Stomach (tissue), 9 donors: ENCODE data around the gene KLRF1. TPM values are rescaled to one million over a fixed set of nuclear protein-coding genes. Genes with fewer than 3 reads are reported as not detected.

Experiments
- DNase-seq, 2 donors: peaks; one replicate each; pipeline versions ENCODE4 v3.0.0 to v3.0.0-alpha.2; 2013 to 2019
- H3K27ac ChIP-seq, 5 donors: fragments of 200-600 bp in 4 of 5; sonication (generic) in 4 of 5; one replicate each; pipeline ENCODE4 v1.5.1; 2013 to 2019; ENCODE audit warnings: mild to moderate bottlenecking in 1 of 5, moderate library complexity in 1 of 5
- H3K27me3 ChIP-seq, 3 donors: fragments of 200-600 bp; sonication (generic); one replicate each; pipeline ENCODE4 v1.5.1; 2017 to 2019; ENCODE audit warnings: mixed run types in 1 of 3
- H3K36me3 ChIP-seq, 4 donors: fragments of 200-600 bp; sonication (generic); 1 replicate in 3 of 4; 2 replicates in 1 of 4; pipeline ENCODE4 v1.5.1; 2016 to 2019
- H3K4me1 ChIP-seq, 4 donors: fragments of 200-600 bp; sonication (generic); one replicate each; pipeline ENCODE4 v1.5.1; 2016 to 2019
- H3K4me3 ChIP-seq, 4 donors: fragments of 200-600 bp; sonication (generic) in 3 of 4; one replicate each; pipeline ENCODE4 v1.5.1; 2016 to 2019; ENCODE audit warnings: mild to moderate bottlenecking in 1 of 4
- H3K9me3 ChIP-seq, 4 donors: fragments of 200-600 bp; sonication (generic); one replicate each; pipeline ENCODE4 v1.5.1; 2016 to 2019
- CTCF ChIP-seq, 7 experiments: fragments of 450-650 bp in 4 of 7; fragments of 200-600 bp in 3 of 7; sonication (generic) in 3 of 7; IDR thresholded peaks; one replicate each; pipeline ENCODE4 v1.5.1; 2016 to 2019; ENCODE audit warnings: antibody characterized with exemption in 7 of 7, control low read depth in 2 of 7, mild to moderate bottlenecking in 1 of 7
- EP300 ChIP-seq: sonication (generic); formaldehyde crosslinking; IDR thresholded peaks from one replicate; pipeline ENCODE4 v1.6.1; 2017; ENCODE audit warnings: antibody characterized with exemption
- POLR2A ChIP-seq, 4 donors: fragments of 450-650 bp; IDR thresholded peaks; one replicate each; pipeline ENCODE4 v1.6.1; 2016; ENCODE audit warnings: antibody characterized with exemption in 4 of 4, control low read depth in 2 of 4, mild to moderate bottlenecking in 1 of 4, moderate library complexity in 1 of 4
- POLR2AphosphoS5 ChIP-seq, 3 donors: sonication (generic); formaldehyde crosslinking; IDR thresholded peaks; one replicate each; pipeline ENCODE4 v1.6.1; 2016; ENCODE audit warnings: antibody characterized with exemption in 3 of 3
- WGBS, 5 donors: extraction: QIAGEN DNeasy Blood & Tissue Kit in 3 of 5; methylation state at CpG; one replicate each; pipeline versions ENCODE4 v1.1.5 to v1.1.7; 2013 to 2018; 5-methylcytosine and 5-hydroxymethylcytosine counted together
- intact Hi-C: fragments of 100-400 bp; cut with DNase I; formaldehyde crosslinking; loops from one replicate; pipeline ENCODE4 v1.15.1; 2023; ENCODE audit warnings: low total_unique reads
- polyA plus RNA-seq, 3 donors: library from polyadenylated mRNA; stranded (reverse); fragments of 200-250 nt; gene quantifications; one replicate each; pipeline ENCODE4 v1.2.3, GENCODE V29; 2013
- total RNA-seq, 5 donors: library from RNA; depleted of rRNA; stranded (reverse); fragments of >200 nt; gene quantifications; one replicate each; pipeline versions ENCODE4 v1.1.0 to v1.2.3, GENCODE V29; 2014 to 2016
- donor health status: healthy with polysubstance abuse.
- donor health status: Bipolar disorder and iron deficiency.
- donor health status: healthy.

KLRF1 gene
- total and polyA plus RNA-seq, 8 donors, result 0.78 to 4.5 (median 2.2) TPM; not detected in 3

- DNase-seq, result no peak
- 21 to 32% (median 29%) methylated on average over 4 of the region's 4 CpGs for WGBS, 5 donors
- Histone ChIP-seq H3K4me1 (peaks cover 0 to 5% (median 0%) of the 10 kb centered on the region in 4 donors), H3K27me3 (no peaks in the 10 kb centered on the region), H3K36me3 (no peaks in the 10 kb centered on the region), H3K27ac (peak overlapping the region in 4 of 5 donors; percentile 76 to 85 (median 84)), H3K9me3 (peaks cover 0 to 12% (median 0%) of the 10 kb centered on the region in 4 donors), H3K4me3 (peak overlapping the region; percentile 13 to 46 (median 40))
- TF ChIP-seq EP300 (no peak), CTCF (IDR thresholded peaks at IDR 0.05) (no peak), POLR2A (IDR thresholded peaks at IDR 0.05) (no peak), POLR2AphosphoS5 (IDR thresholded peaks at IDR 0.05) (no peak)
- intact Hi-C loops, result no loop called here
Measured at GRCh38 chr12:9867531-9867930, 40.2 kb downstream of the KLRF1 start.

GRCh38 chr12:9868311-9868801 is 41.1 kb downstream of the KLRF1 start:
- H3K4me3 ChIP-seq, result peak overlapping the region; percentile 38 to 46 (median 40)
- no peak for DNase-seq
- 47 to 69% (median 63%) methylated on average over 11 of the region's 11 CpGs for WGBS, 5 donors
- H3K36me3 ChIP-seq, result no peaks in the 10 kb centered on the region
- H3K4me1 ChIP-seq, result peaks cover 0 to 5% (median 0%) of the 10 kb centered on the region in 4 donors
- no peak for TF ChIP-seq EP300
- no peak for TF ChIP-seq POLR2AphosphoS5 (IDR thresholded peaks at IDR 0.05)
- no peak for TF ChIP-seq CTCF (IDR thresholded peaks at IDR 0.05)
- no peak for TF ChIP-seq POLR2A (IDR thresholded peaks at IDR 0.05)
- H3K9me3 ChIP-seq, result peaks cover 0 to 9% (median 0%) of the 10 kb centered on the region in 4 donors
- intact Hi-C loops, result no loop called here
- H3K27ac ChIP-seq, result peak overlapping the region in 4 of 5 donors; percentile 76 to 85 (median 84)
- no peaks in the 10 kb centered on the region for H3K27me3 ChIP-seq

GRCh38 chr12:9868951-9869306 is 41.6 kb downstream of the KLRF1 start:
- no peak for TF ChIP-seq CTCF (IDR thresholded peaks at IDR 0.05)
- TF ChIP-seq POLR2A (IDR thresholded peaks at IDR 0.05), result no peak
- no peak for TF ChIP-seq POLR2AphosphoS5 (IDR thresholded peaks at IDR 0.05)
- TF ChIP-seq EP300, result no peak
- 23 to 45% (median 34%) methylated on average over 4 of the region's 4 CpGs for WGBS, 5 donors
- DNase-seq, result no peak
- H3K27me3 ChIP-seq, result no peaks in the 10 kb centered on the region
- peaks cover 0 to 5% (median 0%) of the 10 kb centered on the region in 4 donors for H3K4me1 ChIP-seq
- H3K27ac ChIP-seq, result peak overlapping the region in 4 of 5 donors; percentile 76 to 85 (median 84)
- peak overlapping the region; percentile 38 to 46 (median 40) for H3K4me3 ChIP-seq
- H3K9me3 ChIP-seq, result peaks cover 0 to 3% (median 0%) of the 10 kb centered on the region in 4 donors
- H3K36me3 ChIP-seq, result no peaks in the 10 kb centered on the region
- intact Hi-C loops, result no loop called here

GRCh38 chr12:9869307-9870161 is 42.3 kb downstream of the KLRF1 start, which contains the start of gene CLEC2B:
TSS of gene CLEC2B (minus strand) at chr12:9869354.
- Histone ChIP-seq H3K9me3 (no peaks in the 10 kb centered on the region), H3K4me1 (peaks cover 0 to 5% (median 0%) of the 10 kb centered on the region in 4 donors), H3K27ac (peak within 1 kb of the TSS; percentile 65 to 85 (median 83)), H3K36me3 (no peaks in the 10 kb centered on the region), H3K4me3 (peak within 1 kb of the TSS; percentile 38 to 46 (median 40)), H3K27me3 (no peaks in the 10 kb centered on the region)
- 3 to 8% (median 6%) methylated on average over 11 of the region's 11 CpGs for WGBS, 5 donors
- peak in 1 of 2 donors; percentile 75 for DNase-seq
- peak; percentile 19 to 66 (median 52) for TF ChIP-seq POLR2AphosphoS5 (IDR thresholded peaks at IDR 0.05)
- peak in 1 of 4 donors; percentile 31 for TF ChIP-seq POLR2A (IDR thresholded peaks at IDR 0.05)
- no peak for TF ChIP-seq EP300
- TF ChIP-seq CTCF (IDR thresholded peaks at IDR 0.05), result no peak
- intact Hi-C loops, result no loop called here
